GM12891 (cell line): ENCODE data around the gene NLRP1.

ENCODE experiments used
- DNase-seq: peaks from one replicate; pipeline ENCODE4 v3.0.0; 2011; ENCODE audit warnings: low spot score; ENCODE audit not compliant: insufficient read length
- FAIRE-seq: peaks from 2 replicates; lab custom pipeline; 2011; peaks lifted over from hg19 to GRCh38; lab: Jason Lieb, UNC
- PAX5 ChIP-seq: IDR thresholded peaks from 2 replicates; pipeline ENCODE4 v1.6.1; 2011; ENCODE audit warnings: low read length, moderate library complexity, mild to moderate bottlenecking; ENCODE audit not compliant: insufficient read depth, severe bottlenecking
- POLR2A ChIP-seq: IDR thresholded peaks from 2 replicates; pipeline ENCODE4 v1.6.1; 2011; ENCODE audit warnings: low read depth, low read length, control low read depth
- POLR2AphosphoS5 ChIP-seq: IDR thresholded peaks from 2 replicates; pipeline ENCODE4 v1.6.1; 2011; ENCODE audit warnings: low read depth, low read length, control low read depth
- POU2F2 ChIP-seq: IDR thresholded peaks from 2 replicates; pipeline ENCODE4 v1.6.1; 2011; ENCODE audit warnings: low read depth, mild to moderate bottlenecking, control low read depth, low read length, moderate library complexity
- SPI1 ChIP-seq: IDR thresholded peaks from 2 replicates; pipeline ENCODE4 v1.6.1; 2011; ENCODE audit warnings: low read depth, low read length, control low read depth
- TAF1 ChIP-seq: IDR thresholded peaks from 2 replicates; pipeline ENCODE4 v1.6.1; 2011; ENCODE audit warnings: low read depth, low read length, control low read depth

Gene NLRP1

GRCh38 chr17:5466295-5466694, 118.0 kb downstream of the NLRP1 start:
- DNase-seq (no peak), FAIRE-seq (no peak)
- no peak for TF ChIP-seq SPI1
- TF ChIP-seq POU2F2 = no peak
- no peak for TF ChIP-seq PAX5
- no peak for TF ChIP-seq POLR2AphosphoS5
- TF ChIP-seq TAF1 = no peak
- TF ChIP-seq POLR2A = no peak

DNA sequence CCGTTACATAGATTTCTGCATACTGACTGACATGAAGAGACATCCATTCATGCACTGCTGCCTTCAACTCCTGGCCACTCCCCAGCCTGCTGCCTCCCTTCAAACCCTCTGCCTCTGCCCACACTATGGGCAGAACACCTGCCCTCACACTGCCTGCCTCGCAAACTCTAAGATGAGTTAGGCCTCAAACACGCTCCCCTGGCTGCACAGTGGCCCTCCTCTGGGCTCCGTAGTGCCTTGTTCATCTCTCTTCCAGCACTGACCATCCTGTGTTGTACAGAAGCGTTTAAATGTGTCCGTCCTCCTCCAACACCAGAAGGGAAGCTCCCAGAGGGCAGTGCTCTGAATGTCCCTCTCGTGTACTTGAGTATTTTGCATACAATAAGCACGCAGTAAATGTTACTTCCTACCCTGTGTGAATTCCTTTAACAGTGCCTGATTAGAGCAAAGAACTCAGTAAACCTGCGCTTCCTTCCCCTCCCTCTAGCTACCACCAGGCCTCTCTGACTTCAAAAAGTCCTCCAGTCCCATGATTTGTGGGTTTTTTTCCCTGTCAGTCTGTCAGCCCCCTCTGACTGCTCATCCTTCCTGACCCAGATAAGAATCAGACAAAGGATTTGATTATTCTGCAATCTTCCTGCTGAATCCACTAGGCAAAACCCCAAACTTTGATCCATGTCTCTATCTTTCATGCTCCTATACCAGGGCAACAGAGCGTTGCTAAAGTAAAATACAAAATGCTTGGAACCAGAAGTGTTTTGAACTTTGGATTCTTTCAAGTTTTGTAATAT, 119.4 kb downstream of the NLRP1 start:
- TF ChIP-seq POU2F2 = no peak
- TF ChIP-seq SPI1 = no peak
- TF ChIP-seq POLR2A = no peak
- TF ChIP-seq TAF1 = no peak
- no peak for TF ChIP-seq POLR2AphosphoS5
- TF ChIP-seq PAX5 = no peak
- FAIRE-seq (no peak), DNase-seq (no peak)
